Retinal pigment epithelial cell (primary cell): Measurements from ENCODE around the gene PLK4.
"Not testable (repeated sequence)": the region's sequence is repeated elsewhere in the genome, so short reads cannot be mapped to it uniquely, and the experiment has no call there.

Experiments used
- DNase-seq: peaks from one replicate; pipeline ENCODE4 v3.0.0-alpha.2; 2010; ENCODE audit warnings: low read depth
- H3K4me3 ChIP-seq: 2 replicates; pipeline ENCODE4 v1.5.1; 2011; ENCODE audit warnings: mild to moderate bottlenecking, low read length, control low read depth, moderate library complexity
- CTCF ChIP-seq: conservative IDR thresholded peaks from 2 replicates; pipeline ENCODE4 v1.5.1; 2011; ENCODE audit warnings: low read depth, low read length, control low read depth, inconsistent platforms

Gene PLK4

GRCh38 chr4:127930175-127930574 lies 49.5 kb downstream of the PLK4 start:
- H3K4me3 ChIP-seq: no peak overlapping the region
- no peak for TF ChIP-seq CTCF
- DNase-seq: no peak

GRCh38 chr4:127931836-127932235 lies 51.1 kb downstream of the PLK4 start:
- not testable (repeated sequence) for DNase-seq, H3K4me3 ChIP-seq

GRCh38 chr4:127936974-127937373 lies 56.3 kb downstream of the PLK4 start:
- TF ChIP-seq CTCF: no peak
- no peak for DNase-seq
- no peak overlapping the region for H3K4me3 ChIP-seq
